HepG2 (cell line): ENCODE measurements around the gene TUT1. TPM values are rescaled to one million over a fixed set of nuclear protein-coding genes. Genes with fewer than 3 reads are reported as not detected.

Experiments
- ATAC-seq: fragments of 200-7000 bp; cut with Tn5 transposase; 3 replicates; pipeline ENCODE4 v1.9.1; 2020; ENCODE audit warnings: mild to moderate bottlenecking, moderate library complexity
- BruUV-seq: library from RNA; stranded (reverse); fragments of 400-500 nt; replicated peaks from 2 replicates; lab custom pipeline; 2021; lab: Mats Ljungman, UMichigan
- CTCF ChIA-PET: fragments of 300-600 bp; formaldehyde crosslinking; extraction: SDS; loops from one replicate; lab custom pipeline; 2021; ENCODE audit warnings: low total read pairs, inconsistent platforms, low intra/inter-chr PET ratio; lab: Yijun Ruan, JAX
- POLR2A ChIA-PET: fragments of 350-600 bp; sonication (Branson Sonifier 250); formaldehyde crosslinking; loops from one replicate; lab custom pipeline; 2020; ENCODE audit warnings: antibody characterized with exemption, inconsistent platforms; lab: Yijun Ruan, JAX
- DNase-seq: peaks from one replicate; pipeline ENCODE4 v3.0.0-alpha.2; 2015; ENCODE audit warnings: low spot score
- FAIRE-seq: peaks from 3 replicates; lab custom pipeline; 2011; peaks lifted over from hg19 to GRCh38; lab: Jason Lieb, UNC
- H2AFZ ChIP-seq: one replicate; pipeline ENCODE4 v1.6.1; 2011; ENCODE audit warnings: low read length, inconsistent platforms
- H3K27ac ChIP-seq: fragments of 300-600 bp; 3 replicates; pipeline ENCODE4 v1.8.0; 2011; ENCODE audit warnings: mixed run types, mild to moderate bottlenecking, mixed read lengths, low read length, inconsistent platforms; ENCODE audit not compliant: insufficient read depth; ENCODE audit errors: extremely low read length
- H3K27me3 ChIP-seq, 2 experiments: fragments of 200-600 bp in 1 of 2; 2 replicates in 1 of 2; 3 replicates in 1 of 2; pipeline versions ENCODE4 v1.6.0 to v1.8.0; 2011; ENCODE audit warnings: low read length in 2 of 2, mild to moderate bottlenecking in 2 of 2, moderate library complexity in 2 of 2, inconsistent platforms in 1 of 2; ENCODE audit not compliant: insufficient read depth in 2 of 2, control insufficient read depth in 1 of 2
- H3K36me3 ChIP-seq, 2 experiments: fragments of 200-600 bp in 1 of 2; replicated peaks in 1 of 2; 2 replicates in 1 of 2; 3 replicates in 1 of 2; pipeline versions ENCODE4 v1.5.1 to v1.8.0; 2011; ENCODE audit warnings: low read length in 2 of 2, inconsistent platforms in 1 of 2; ENCODE audit not compliant: insufficient read depth in 2 of 2, control insufficient read depth in 1 of 2
- H3K4me1 ChIP-seq: 2 replicates; pipeline ENCODE4 v1.5.1; 2012; ENCODE audit warnings: low read length, inconsistent platforms; ENCODE audit not compliant: insufficient read depth
- H3K4me2 ChIP-seq: 2 replicates; pipeline ENCODE4 v1.6.0; 2011; ENCODE audit warnings: low read depth, low read length, inconsistent platforms
- H3K4me3 ChIP-seq, 3 experiments: fragments of 200-600 bp in 1 of 3; sonication (generic), shearing (Covaris generic) in 1 of 3; replicated peaks in 1 of 3; 2 replicates each; pipeline ENCODE4 v1.5.1; 2011 to 2016; ENCODE audit warnings: low read length in 3 of 3, inconsistent platforms in 2 of 3, low read depth in 2 of 3, mild to moderate bottlenecking in 2 of 3, control low read depth in 1 of 3, mixed read lengths in 1 of 3; ENCODE audit not compliant: insufficient read depth in 1 of 3
- H3K79me2 ChIP-seq: one replicate; pipeline ENCODE4 v1.6.1; 2011; ENCODE audit warnings: low read length, inconsistent platforms; ENCODE audit not compliant: insufficient read depth
- H3K9ac ChIP-seq: 2 replicates; pipeline ENCODE4 v1.6.0; 2011; ENCODE audit warnings: mild to moderate bottlenecking, low read depth, low read length, inconsistent platforms; ENCODE audit not compliant: insufficient read depth
- H3K9me3 ChIP-seq: 2 replicates; pipeline ENCODE4 v1.5.1; 2012; ENCODE audit warnings: mild to moderate bottlenecking, low read length
- H4K20me1 ChIP-seq: 2 replicates; pipeline ENCODE4 v1.6.0; 2011; ENCODE audit warnings: inconsistent platforms, mild to moderate bottlenecking, low read length, moderate library complexity; ENCODE audit not compliant: insufficient read depth
- AGO2 ChIP-seq: fragments of 200-400 bp; formaldehyde crosslinking; optimal IDR thresholded peaks from 2 replicates; pipeline ENCODE3; 2017; ENCODE audit warnings: mild to moderate bottlenecking, low read depth, low read length, moderate library complexity
- FOSL2 ChIP-seq: sonication (generic); formaldehyde crosslinking; IDR thresholded peaks from 2 replicates; pipeline ENCODE4 v1.4.0; 2020; ENCODE audit warnings: missing genetic modification reagents
- GATAD1 ChIP-seq: IDR thresholded peaks from 2 replicates; pipeline ENCODE4 v1.6.1; 2016; ENCODE audit warnings: missing genetic modification reagents, missing compliant biosample characterization
- ZNF687 ChIP-seq: sonication (generic); formaldehyde crosslinking; IDR thresholded peaks from 2 replicates; pipeline ENCODE4 v1.5.1; 2020; ENCODE audit warnings: mild to moderate bottlenecking, missing genetic modification reagents, moderate library complexity
- WGBS: methylation state at CpG from one replicate; pipeline ENCODE4 v1.1.6; 2017; ENCODE audit warnings: low lambda C conversion rate; 5-methylcytosine and 5-hydroxymethylcytosine counted together
- in situ Hi-C: cut with HindIII; loops from 2 replicates; pipeline ENCODE4 v1.10.0; 2017; ENCODE audit warnings: low pct_unique_long_range_greater_than_20kb; ENCODE audit not compliant: extremely low pct_ligation_motif_present
- intact Hi-C: fragments of 100-400 bp; cut with micrococcal nuclease; formaldehyde crosslinking; loops from one replicate; pipeline ENCODE4 v1.10.0; 2022; ENCODE audit not compliant: unreplicated experiment
- polyA plus RNA-seq, 8 experiments: library from polyadenylated mRNA; depleted of rRNA in 3 of 8; stranded (reverse) in 7 of 8; unstranded in 1 of 8; fragments of >200 nt; fragmentation: Illumina TruSeq in 4 of 8; extraction: Trizol in 4 of 8; gene quantifications; 2 replicates each; pipeline versions ENCODE4 v1.2.1 to v1.2.3, GENCODE V29; 2011 to 2016; ENCODE audit warnings: low read depth in 4 of 8, missing spikeins in 1 of 8, mixed read lengths in 1 of 8; ENCODE audit not compliant: insufficient read depth in 1 of 8
- total RNA-seq, 5 experiments: library from RNA; depleted of rRNA; stranded (reverse); fragments of >200 nt; fragmentation: Illumina TruSeq; extraction: Trizol; gene quantifications; 2 replicates each; pipeline ENCODE4 v1.2.3, GENCODE V29; 2016; ENCODE audit warnings: low read depth in 1 of 5

The TUT1 gene
- total and polyA plus RNA-seq, 2 of the 13 experiments (the other 11 are each of a cell fraction or from before 2014, with no cell fraction given) = 9.7 to 14.3 TPM

DNA sequence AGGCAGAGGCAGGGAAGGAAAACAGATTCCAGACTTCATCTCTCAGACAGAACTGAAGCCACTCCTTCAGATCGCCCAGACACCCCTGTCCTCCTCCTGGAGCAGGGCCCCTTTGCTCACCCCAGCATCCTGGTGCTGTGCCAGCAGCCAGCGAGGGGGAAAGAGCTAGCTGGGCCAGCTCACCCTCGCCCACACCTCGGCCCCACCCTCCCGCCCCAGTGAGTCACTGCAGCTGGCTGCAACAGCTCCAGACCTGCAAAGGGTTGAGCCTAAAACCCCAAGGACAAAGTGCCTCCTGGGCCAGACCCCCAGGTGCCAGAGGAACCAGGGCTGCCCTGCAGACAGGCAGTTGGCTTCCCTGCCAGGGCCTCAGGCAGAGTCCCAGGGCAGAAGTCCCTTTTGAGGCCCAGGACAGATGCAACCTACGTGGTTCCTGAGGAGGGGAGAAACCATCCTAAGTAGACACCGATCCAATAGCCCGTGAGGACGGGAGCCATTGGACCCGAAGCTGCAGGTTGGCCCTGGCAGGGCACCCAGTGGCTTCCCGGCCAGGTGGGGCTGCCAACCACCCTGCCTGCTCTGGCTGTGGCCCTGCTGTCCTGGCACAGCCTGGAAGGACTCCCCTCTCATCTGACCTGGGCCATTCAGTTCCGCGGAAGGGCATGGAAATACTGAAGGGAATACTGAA is 51.9 kb downstream of the TUT1 start:
- Histone ChIP-seq H3K27me3 (no peaks in the 10 kb centered on the region), H3K27ac (no peak overlapping the region), H3K36me3 (peaks cover 19 to 24% of the 10 kb centered on the region in 2 experiments), H3K4me3 (no peak overlapping the region), H3K4me1 (peaks cover 64% of the 10 kb centered on the region), H3K79me2 (peaks cover 73% of the 10 kb centered on the region), H2AFZ (no peak overlapping the region), H3K4me2 (no peak overlapping the region), H3K9me3 (no peaks in the 10 kb centered on the region), H4K20me1 (peaks cover 82% of the 10 kb centered on the region), H3K9ac (no peak overlapping the region)
- POLR2A ChIA-PET = interaction anchor here (1.0 to 1.4 kb wide), 2 partner anchors 35 to 115 kb away, joined by 4 to 5 read pairs; partner anchors contain the start of gene EEF1G
- no peak for FAIRE-seq
- intact Hi-C loops (no loop called here), in situ Hi-C loops (no loop called here)
- TF ChIP-seq FOSL2 (CRISPR knock-in tag) (peak; percentile 37), ZNF687 (CRISPR knock-in tag) (peak; percentile 24; the same call in 1 of the 2 replicates), GATAD1 (CRISPR knock-in tag) (no peak), AGO2 (peak; percentile 16)
- 100% methylated on average over 2 of the region's 13 CpGs for WGBS
- BruUV-seq = no TSS peak
- no peak for DNase-seq
- CTCF ChIA-PET = no interaction called here
- no peak for ATAC-seq
